ENCODE data around the gene KRTAP5-8.

- TF ChIP-seq SUZ12 (IDR thresholded peaks at IDR 0.05) (no peak), FOXK2 (IDR thresholded peaks at IDR 0.05) (no peak), NFRKB (IDR thresholded peaks at IDR 0.05) (no peak), ARNT (IDR thresholded peaks at IDR 0.05) (no peak)
Observed at GRCh38 chr11:71564430-71564829, 26.6 kb downstream of the KRTAP5-8 start.
